ENCODE data around the gene THUMPD3.

THUMPD3 gene

GRCh38 chr3:9420850-9421549, 58.1 kb downstream of the THUMPD3 start:
- DNase-seq (ENCODE audit: low read depth, low spot score) = no peak

- DNase-seq (ENCODE audit: low read depth, low spot score) = peak; percentile 59
Observed at GRCh38 chr3:9422712-9423424, 60.0 kb downstream of the THUMPD3 start.

GRCh38 chr3:9428411-9428810, 65.6 kb downstream of the THUMPD3 start:
- DNase-seq (ENCODE audit: low read depth, low spot score) = no peak

- DNase-seq (ENCODE audit: low read depth, low spot score) = no peak
Observed at GRCh38 chr3:9430733-9431132, 67.9 kb downstream of the THUMPD3 start.

GRCh38 chr3:9433627-9434521, 71.0 kb downstream of the THUMPD3 start:
- no peak for DNase-seq (ENCODE audit: low read depth, low spot score)

GRCh38 chr3:9435316-9435715, 72.5 kb downstream of the THUMPD3 start:
- no peak for DNase-seq (ENCODE audit: low read depth, low spot score)

Data from ELF-1 (cell line).